ENCODE data around the gene GPC1. TPM values are rescaled to one million over a fixed set of nuclear protein-coding genes. Genes with fewer than 3 reads are reported as not detected.

The GPC1 gene
- total RNA-seq, 1 donor from 2014 or later = 4.5 TPM

DNA sequence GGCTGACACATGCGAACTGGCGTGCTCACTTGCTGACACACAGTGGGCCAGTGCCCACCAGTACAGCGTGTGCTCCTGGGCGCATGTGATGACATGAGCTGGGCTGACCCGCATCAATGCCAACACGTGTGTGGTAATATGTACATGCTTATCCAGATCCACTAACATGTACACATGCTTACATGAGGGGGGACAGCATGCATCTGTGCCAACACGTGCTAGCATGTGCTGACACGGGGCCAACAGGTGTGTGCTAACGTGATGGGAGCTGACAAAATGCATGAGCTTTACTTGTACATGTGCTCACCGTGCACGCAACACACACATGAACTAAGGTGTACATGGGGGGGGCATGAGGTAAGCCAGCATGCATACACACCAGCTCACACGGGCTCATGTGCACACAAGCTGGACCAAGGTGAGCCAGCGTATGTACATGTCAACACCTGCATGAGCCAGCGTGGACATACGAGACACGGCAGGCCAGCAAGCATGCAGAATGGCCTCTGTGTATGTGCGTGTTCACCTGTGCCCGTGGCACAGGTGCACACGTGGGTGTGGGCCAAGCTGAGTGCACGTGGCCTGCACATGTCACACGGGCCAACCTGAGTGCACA, 28.5 kb downstream of the GPC1 start:
- no peak overlapping the region for H3K4me3 Mint-ChIP-seq (ENCODE audit: unreplicated experiment)
- TF ChIP-seq, protein P1, sequence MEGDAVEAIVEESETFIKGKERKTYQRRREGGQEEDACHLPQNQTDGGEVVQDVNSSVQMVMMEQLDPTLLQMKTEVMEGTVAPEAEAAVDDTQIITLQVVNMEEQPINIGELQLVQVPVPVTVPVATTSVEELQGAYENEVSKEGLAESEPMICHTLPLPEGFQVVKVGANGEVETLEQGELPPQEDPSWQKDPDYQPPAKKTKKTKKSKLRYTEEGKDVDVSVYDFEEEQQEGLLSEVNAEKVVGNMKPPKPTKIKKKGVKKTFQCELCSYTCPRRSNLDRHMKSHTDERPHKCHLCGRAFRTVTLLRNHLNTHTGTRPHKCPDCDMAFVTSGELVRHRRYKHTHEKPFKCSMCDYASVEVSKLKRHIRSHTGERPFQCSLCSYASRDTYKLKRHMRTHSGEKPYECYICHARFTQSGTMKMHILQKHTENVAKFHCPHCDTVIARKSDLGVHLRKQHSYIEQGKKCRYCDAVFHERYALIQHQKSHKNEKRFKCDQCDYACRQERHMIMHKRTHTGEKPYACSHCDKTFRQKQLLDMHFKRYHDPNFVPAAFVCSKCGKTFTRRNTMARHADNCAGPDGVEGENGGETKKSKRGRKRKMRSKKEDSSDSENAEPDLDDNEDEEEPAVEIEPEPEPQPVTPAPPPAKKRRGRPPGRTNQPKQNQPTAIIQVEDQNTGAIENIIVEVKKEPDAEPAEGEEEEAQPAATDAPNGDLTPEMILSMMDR (IDR thresholded peaks at IDR 0.05; ENCODE audit: unreplicated experiment) = no peak

DNA sequence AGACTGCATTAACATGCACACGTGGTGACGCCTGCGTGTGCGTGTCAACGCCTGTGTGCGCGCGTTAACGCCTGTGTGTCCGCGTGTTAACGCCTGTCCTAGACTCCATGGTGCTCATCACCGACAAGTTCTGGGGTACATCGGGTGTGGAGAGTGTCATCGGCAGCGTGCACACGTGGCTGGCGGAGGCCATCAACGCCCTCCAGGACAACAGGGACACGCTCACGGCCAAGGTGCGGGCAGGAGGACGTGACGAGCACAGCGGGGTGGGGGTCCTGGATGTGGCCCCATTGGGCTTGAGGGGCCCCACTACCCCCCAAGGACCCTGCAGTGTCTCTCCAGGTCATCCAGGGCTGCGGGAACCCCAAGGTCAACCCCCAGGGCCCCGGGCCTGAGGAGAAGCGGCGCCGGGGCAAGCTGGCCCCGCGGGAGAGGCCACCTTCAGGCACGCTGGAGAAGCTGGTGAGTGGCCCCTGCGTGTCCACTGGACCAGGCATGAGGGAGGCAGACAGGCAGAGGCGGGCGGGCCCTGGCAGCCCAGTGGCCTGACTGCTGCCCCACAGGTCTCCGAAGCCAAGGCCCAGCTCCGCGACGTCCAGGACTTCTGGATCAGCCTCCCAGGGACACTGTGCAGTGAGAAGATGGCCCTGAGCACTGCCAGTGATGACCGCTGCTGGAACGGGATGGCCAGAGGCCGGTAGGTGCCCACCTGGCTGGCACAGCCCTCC, 29.2 kb downstream of the GPC1 start:
- Mint-ChIP-seq H3K36me3 (ENCODE audit: low read depth, unreplicated experiment) (no peaks in the 10 kb centered on the region), H3K27ac (ENCODE audit: unreplicated experiment) (no peak overlapping the region), H3K4me1 (ENCODE audit: unreplicated experiment) (no peaks in the 10 kb centered on the region), H3K9me3 (ENCODE audit: unreplicated experiment) (no peaks in the 10 kb centered on the region), H3K4me3 (ENCODE audit: unreplicated experiment) (no peak overlapping the region), H3K27me3 (ENCODE audit: unreplicated experiment) (peaks cover 11% of the 10 kb centered on the region)
- TF ChIP-seq, protein P1 (IDR thresholded peaks at IDR 0.05; ENCODE audit: unreplicated experiment) = no peak
- DNase-seq (ENCODE audit: low spot score) = peak; percentile 3

More for the DNA sequence above, 28.5 kb downstream of the GPC1 start:
- Mint-ChIP-seq H3K27ac (ENCODE audit: unreplicated experiment) (no peak overlapping the region), H3K4me1 (ENCODE audit: unreplicated experiment) (no peaks in the 10 kb centered on the region), H3K27me3 (ENCODE audit: unreplicated experiment) (peaks cover 7% of the 10 kb centered on the region), H3K36me3 (ENCODE audit: low read depth, unreplicated experiment) (no peaks in the 10 kb centered on the region), H3K9me3 (ENCODE audit: unreplicated experiment) (no peaks in the 10 kb centered on the region)
- DNase-seq (ENCODE audit: low spot score) = no peak

DNA sequence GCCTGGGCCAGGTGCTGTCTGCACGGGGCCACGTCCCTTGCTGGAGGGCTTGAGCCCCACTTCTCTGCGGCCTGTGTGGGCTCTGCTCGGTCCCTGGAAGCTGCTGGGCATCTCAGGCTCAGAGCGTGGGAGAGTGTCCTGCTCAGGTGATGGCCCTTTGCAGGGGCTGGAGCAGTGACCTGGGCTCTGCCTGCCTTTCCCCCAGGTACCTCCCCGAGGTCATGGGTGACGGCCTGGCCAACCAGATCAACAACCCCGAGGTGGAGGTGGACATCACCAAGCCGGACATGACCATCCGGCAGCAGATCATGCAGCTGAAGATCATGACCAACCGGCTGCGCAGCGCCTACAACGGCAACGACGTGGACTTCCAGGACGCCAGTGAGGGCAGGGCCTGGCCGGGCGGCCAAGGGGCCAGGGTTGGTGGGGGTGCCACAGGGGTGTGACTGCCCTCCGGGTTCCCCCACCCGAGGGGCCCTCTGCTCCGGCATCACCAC, 29.9 kb downstream of the GPC1 start:
- Mint-ChIP-seq H3K27ac (ENCODE audit: unreplicated experiment) (no peak overlapping the region), H3K4me1 (ENCODE audit: unreplicated experiment) (peaks cover 2% of the 10 kb centered on the region), H3K9me3 (ENCODE audit: unreplicated experiment) (no peaks in the 10 kb centered on the region), H3K36me3 (ENCODE audit: low read depth, unreplicated experiment) (no peaks in the 10 kb centered on the region), H3K27me3 (ENCODE audit: unreplicated experiment) (peaks cover 9% of the 10 kb centered on the region), H3K4me3 (ENCODE audit: unreplicated experiment) (no peak overlapping the region)
- TF ChIP-seq, protein P1 (IDR thresholded peaks at IDR 0.05; ENCODE audit: unreplicated experiment) = no peak
- DNase-seq (ENCODE audit: low spot score) = no peak

- DNase-seq (ENCODE audit: low spot score) = peak; percentile 4
- TF ChIP-seq, protein P1 (IDR thresholded peaks at IDR 0.05; ENCODE audit: unreplicated experiment) = no peak
- Mint-ChIP-seq H3K9me3 (ENCODE audit: unreplicated experiment) (no peaks in the 10 kb centered on the region), H3K27ac (ENCODE audit: unreplicated experiment) (no peak overlapping the region), H3K36me3 (ENCODE audit: low read depth, unreplicated experiment) (no peaks in the 10 kb centered on the region), H3K4me1 (ENCODE audit: unreplicated experiment) (peaks cover 7% of the 10 kb centered on the region), H3K27me3 (ENCODE audit: unreplicated experiment) (peaks cover 6% of the 10 kb centered on the region), H3K4me3 (ENCODE audit: unreplicated experiment) (no peak overlapping the region)
Observed at GRCh38 chr2:240465765-240466578, 30.5 kb downstream of the GPC1 start.
